MM.1S (cell line): ENCODE data around the gene CYB5RL.

Source experiments
- DNase-seq: peaks from one replicate; pipeline ENCODE4 v3.0.0-alpha.2; 2015
- H2AFZ ChIP-seq: fragments of 300-600 bp; sonication (generic); 2 replicates; pipeline ENCODE4 v1.6.0; 2016; ENCODE audit warnings: antibody characterized with exemption, low read length
- H3F3A ChIP-seq: fragments of 300-600 bp; sonication (generic); 2 replicates; pipeline ENCODE4 v1.6.1; 2016; ENCODE audit warnings: mild to moderate bottlenecking, antibody characterized with exemption, low read length, moderate library complexity, mixed read lengths; ENCODE audit not compliant: insufficient read depth
- H3K27ac ChIP-seq: fragments of 300-600 bp; sonication (generic); 2 replicates; pipeline ENCODE4 v1.5.1; 2016; ENCODE audit warnings: mild to moderate bottlenecking, low read length
- H3K27me3 ChIP-seq: fragments of 300-600 bp; sonication (generic); replicated peaks from 2 replicates; pipeline ENCODE4 v1.6.0; 2016; ENCODE audit warnings: low read length; ENCODE audit not compliant: insufficient read depth
- H3K36me3 ChIP-seq: fragments of 300-600 bp; sonication (generic); replicated peaks from 2 replicates; pipeline ENCODE4 v1.6.1; 2016; ENCODE audit warnings: mild to moderate bottlenecking, low read length, mixed read lengths; ENCODE audit not compliant: insufficient read depth
- H3K4me1 ChIP-seq: fragments of 300-600 bp; sonication (generic); 2 replicates; pipeline ENCODE4 v1.6.1; 2016; ENCODE audit warnings: low read length, mixed read lengths
- H3K4me2 ChIP-seq: fragments of 300-600 bp; sonication (generic); 2 replicates; pipeline ENCODE4 v1.6.0; 2016; ENCODE audit warnings: low read depth, low read length
- H3K4me3 ChIP-seq: fragments of 300-600 bp; sonication (generic); 2 replicates; pipeline ENCODE4 v1.5.1; 2016; ENCODE audit warnings: low read length, mixed read lengths
- H3K79me2 ChIP-seq: fragments of 300-600 bp; sonication (generic); 2 replicates; pipeline ENCODE4 v1.6.1; 2016; ENCODE audit warnings: mixed run types, low read length, mixed read lengths
- H3K9ac ChIP-seq: fragments of 300-600 bp; sonication (generic); 2 replicates; pipeline ENCODE4 v1.6.1; 2016; ENCODE audit warnings: low read length, mixed read lengths
- H3K9me2 ChIP-seq: fragments of 300-600 bp; sonication (generic); replicated peaks from 2 replicates; pipeline ENCODE4 v1.6.1; 2016; ENCODE audit warnings: mild to moderate bottlenecking, low read length, mixed read lengths; ENCODE audit not compliant: insufficient read depth
- H3K9me3 ChIP-seq: fragments of 300-600 bp; sonication (generic); replicated peaks from 2 replicates; pipeline ENCODE4 v1.6.1; 2016; ENCODE audit warnings: mild to moderate bottlenecking, low read length, mixed read lengths; ENCODE audit not compliant: insufficient read depth
- H4K20me1 ChIP-seq: fragments of 300-600 bp; sonication (generic); 2 replicates; pipeline ENCODE4 v1.6.1; 2016; ENCODE audit warnings: mild to moderate bottlenecking, low read length, moderate library complexity, mixed read lengths; ENCODE audit not compliant: insufficient read depth
- CTCF ChIP-seq: fragments of 300-600 bp; sonication (generic); IDR thresholded peaks from 2 replicates; pipeline ENCODE4 v1.5.1; 2016; ENCODE audit warnings: antibody characterized with exemption, low read length, mixed read lengths
- EZH2 ChIP-seq: fragments of 300-600 bp; sonication (generic); optimal IDR thresholded peaks from 2 replicates; pipeline ENCODE3; 2017; ENCODE audit warnings: low read depth, mild to moderate bottlenecking, antibody characterized with exemption, low read length, mixed read lengths
- EZH2phosphoT487 ChIP-seq: fragments of 300-600 bp; sonication (generic); IDR thresholded peaks from 2 replicates; pipeline ENCODE4 v1.6.1; 2018; ENCODE audit warnings: antibody characterized with exemption, low read length

CYB5RL gene

GRCh38 chr1:54221867-54222484 lies 22.1 kb upstream of the CYB5RL start:
- TF ChIP-seq EZH2phosphoT487 (no peak), EZH2 (no peak), CTCF (no peak)
- no peak overlapping the region for H3K27ac ChIP-seq
- H3K79me2 ChIP-seq = no peaks in the 10 kb centered on the region
- H3K9ac ChIP-seq = no peak overlapping the region
- no peaks in the 10 kb centered on the region for H3K9me3 ChIP-seq
- no peaks in the 10 kb centered on the region for H3K9me2 ChIP-seq
- no peaks in the 10 kb centered on the region for H3F3A ChIP-seq
- H3K4me2 ChIP-seq = no peak overlapping the region
- H3K4me1 ChIP-seq = no peaks in the 10 kb centered on the region
- no peaks in the 10 kb centered on the region for H4K20me1 ChIP-seq
- H3K27me3 ChIP-seq = no peaks in the 10 kb centered on the region
- DNase-seq = no peak
- 0 out of 2 replicates have a peak, but pooled peaks cover 4% of the 10 kb centered on the region for H3K36me3 ChIP-seq
- H3K4me3 ChIP-seq = no peak overlapping the region
- no peak overlapping the region for H2AFZ ChIP-seq

DNA sequence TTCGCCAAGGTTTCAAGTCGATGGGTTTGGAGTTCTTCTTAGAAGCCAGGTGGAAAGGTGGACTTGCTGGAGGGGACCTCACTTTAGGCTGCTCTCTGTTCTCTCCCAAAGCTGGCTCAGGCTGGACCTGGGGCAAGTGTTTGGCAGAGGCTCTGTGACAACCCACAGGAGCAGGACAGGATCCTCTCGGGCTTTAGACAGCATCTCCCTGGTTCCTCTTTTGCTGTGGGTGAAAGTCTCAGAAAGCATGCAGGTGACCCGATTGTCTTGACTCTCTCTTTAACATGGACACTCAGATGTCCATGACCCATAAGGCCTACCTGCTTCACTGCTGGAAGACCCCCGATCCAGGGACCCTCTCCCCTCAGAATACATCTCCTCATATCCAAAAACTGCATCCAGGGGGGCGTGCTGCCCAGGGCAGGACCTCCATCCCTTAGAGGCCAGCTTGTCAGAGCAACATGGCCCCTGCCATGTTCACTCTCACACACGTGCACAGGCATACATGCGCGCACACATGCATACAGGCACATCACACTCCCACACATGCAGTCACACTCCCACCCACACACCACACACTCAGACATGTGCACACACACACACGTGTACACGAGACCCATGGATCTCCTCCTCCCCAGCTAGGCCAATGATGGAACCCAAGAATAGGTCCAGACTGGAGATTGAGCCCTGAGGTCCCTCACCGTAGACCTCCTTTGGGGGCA lies 21.4 kb upstream of the CYB5RL start:
- H4K20me1 ChIP-seq = no peaks in the 10 kb centered on the region
- TF ChIP-seq EZH2phosphoT487 (no peak), CTCF (no peak), EZH2 (no peak)
- H3F3A ChIP-seq = no peaks in the 10 kb centered on the region
- no peak for DNase-seq
- H3K4me2 ChIP-seq = no peak overlapping the region
- no peak overlapping the region for H2AFZ ChIP-seq
- H3K79me2 ChIP-seq = no peaks in the 10 kb centered on the region
- H3K36me3 ChIP-seq = peaks cover 9% of the 10 kb centered on the region; the same call in 1 of the 2 replicates
- no peak overlapping the region for H3K27ac ChIP-seq
- H3K4me3 ChIP-seq = no peak overlapping the region
- no peaks in the 10 kb centered on the region for H3K9me3 ChIP-seq
- no peaks in the 10 kb centered on the region for H3K27me3 ChIP-seq
- no peaks in the 10 kb centered on the region for H3K4me1 ChIP-seq
- H3K9me2 ChIP-seq = no peaks in the 10 kb centered on the region
- H3K9ac ChIP-seq = no peak overlapping the region

- Histone ChIP-seq H3K79me2 (no peaks in the 10 kb centered on the region), H3K4me3 (no peak overlapping the region), H3K27ac (no peak overlapping the region), H4K20me1 (no peaks in the 10 kb centered on the region), H3F3A (no peaks in the 10 kb centered on the region), H3K36me3 (peaks cover 14% of the 10 kb centered on the region), H3K9me3 (no peaks in the 10 kb centered on the region), H3K4me2 (no peak overlapping the region), H2AFZ (no peak overlapping the region), H3K9ac (no peak overlapping the region), H3K9me2 (no peaks in the 10 kb centered on the region), H3K27me3 (no peaks in the 10 kb centered on the region), H3K4me1 (no peaks in the 10 kb centered on the region)
- DNase-seq = no peak
- TF ChIP-seq EZH2 (no peak), CTCF (no peak), EZH2phosphoT487 (no peak)
These were observed 20.4 kb upstream of the CYB5RL start for GRCh38 chr1:54220004-54220811.
